GM12873 (cell line): Measurements from ENCODE around the gene TAX1BP1.
A peak's percentile ranks its signal among the peaks of the same experiment; 100 is the strongest.

Source experiments
- CTCF ChIP-seq: IDR thresholded peaks from 2 replicates; pipeline ENCODE4 v1.5.1; 2012; ENCODE audit warnings: low read depth, mild to moderate bottlenecking, moderate library complexity, low read length, control low read depth; ENCODE audit not compliant: insufficient read depth; ENCODE audit errors: missing control alignments

TAX1BP1 gene

GRCh38 chr7:27737616-27738015, 2.3 kb upstream of the TAX1BP1 start:
- TF ChIP-seq CTCF: no peak

- no peak for TF ChIP-seq CTCF
Observed at GRCh38 chr7:27739301-27739908, 557 bp upstream of the TAX1BP1 start.

- no peak for TF ChIP-seq CTCF
Observed at GRCh38 chr7:27740449-27741086, 606 bp downstream of the TAX1BP1 start.

GRCh38 chr7:27745064-27745583, 5.2 kb downstream of the TAX1BP1 start:
- TF ChIP-seq CTCF: peak; percentile 67

- TF ChIP-seq CTCF: no peak
Observed at GRCh38 chr7:27746486-27746885, 6.5 kb downstream of the TAX1BP1 start.

GRCh38 chr7:27746978-27747377, 7.0 kb downstream of the TAX1BP1 start:
- no peak for TF ChIP-seq CTCF

GRCh38 chr7:27747589-27748368, 7.8 kb downstream of the TAX1BP1 start:
- TF ChIP-seq CTCF: no peak
